ENCODE data around the gene ZNF182.

- TF ChIP-seq CTCF (IDR thresholded peaks at IDR 0.05 in 2 of 3, conservative IDR thresholded peaks at IDR 0.05 in 1 of 3; ENCODE audit: insufficient read depth in 2 of 3, low read depth in 1 of 3, low read length in 3 of 3) (no peak), POLR2AphosphoS2 (IDR thresholded peaks at IDR 0.05; ENCODE audit: low read length) (no peak), NKRF (IDR thresholded peaks at IDR 0.05; ENCODE audit: borderline replicate concordance) (no peak), ZFP36 (IDR thresholded peaks at IDR 0.05; ENCODE audit: low read depth, low read length, partially characterized antibody) (no peak), LCOR (CRISPR knock-in tag; IDR thresholded peaks at IDR 0.05) (no peak), ZNF274 (IDR thresholded peaks at IDR 0.05; ENCODE audit: borderline replicate concordance, low read depth, low read length) (no peak), ZNF354B (CRISPR knock-in tag; IDR thresholded peaks at IDR 0.05) (no peak), DPF2 (IDR thresholded peaks at IDR 0.05) (no peak)
Measured at GRCh38 chrX:48030237-48030636, 26.4 kb upstream of the ZNF182 start.

Measured in K562 (cell line).